K562 (cell line): Measurements from ENCODE around the gene SDE2. TPM values are rescaled to one million over a fixed set of nuclear protein-coding genes. Genes with fewer than 3 reads are reported as not detected.

Experiments
- DIDO1 ChIP-seq: fragments of 450-650 bp; IDR thresholded peaks from 2 replicates; pipeline ENCODE4 v1.6.1; 2016; ENCODE audit warnings: low read depth, missing biosample characterization, missing genetic modification characterization
- DLX4 ChIP-seq: fragments of 250-450 bp; sonication (Bioruptor Pico); IDR thresholded peaks from 2 replicates; pipeline ENCODE4 v1.6.1; 2021; ENCODE audit warnings: mild to moderate bottlenecking
- ELF1 ChIP-seq: fragments of 200-800 bp; sonication (Bioruptor generic); IDR thresholded peaks from 2 replicates; pipeline ENCODE4 v1.6.1; 2016; ENCODE audit warnings: missing genetic modification characterization, missing compliant biosample characterization
- GTF2E2 ChIP-seq: fragments of 200-800 bp; sonication (Bioruptor generic); IDR thresholded peaks from 2 replicates; pipeline ENCODE4 v1.6.1; 2016; ENCODE audit warnings: missing genetic modification characterization, missing compliant biosample characterization
- HNRNPUL1 ChIP-seq: fragments of 200-400 bp; formaldehyde crosslinking; IDR thresholded peaks from 2 replicates; pipeline ENCODE4 v1.6.1; 2017; ENCODE audit warnings: low read length
- ILK ChIP-seq: fragments of 450-650 bp; IDR thresholded peaks from 2 replicates; pipeline ENCODE4 v1.6.1; 2016; ENCODE audit warnings: missing genetic modification characterization, low read depth, mild to moderate bottlenecking, missing compliant biosample characterization, moderate library complexity, borderline replicate concordance
- NUFIP1 ChIP-seq: fragments of 450-650 bp; IDR thresholded peaks from 2 replicates; pipeline ENCODE4 v1.6.1; 2018; ENCODE audit not compliant: partially characterized antibody
- RAD21 ChIP-seq, 2 experiments: fragments of 250-450 bp in 1 of 2; fragments of 450-650 bp in 1 of 2; sonication (Bioruptor Pico) in 1 of 2; formaldehyde crosslinking in 1 of 2; IDR thresholded peaks in 1 of 2; conservative IDR thresholded peaks in 1 of 2; 2 replicates each; pipeline versions ENCODE4 v1.4.0 to v1.8.0; 2020 to 2022; ENCODE audit warnings: mild to moderate bottlenecking in 2 of 2, moderate library complexity in 1 of 2
- SAP30 ChIP-seq: fragments of 200-600 bp; sonication (generic); IDR thresholded peaks from 2 replicates; pipeline ENCODE4 v1.6.1; 2012; ENCODE audit warnings: borderline replicate concordance, low read depth, mild to moderate bottlenecking, moderate library complexity, low read length, control low read depth, inconsistent platforms; ENCODE audit not compliant: insufficient read depth, poor library complexity, severe bottlenecking
- SMARCE1 ChIP-seq: fragments of 450-650 bp; IDR thresholded peaks from 2 replicates; pipeline ENCODE4 v1.7.1; 2016; ENCODE audit warnings: mild to moderate bottlenecking
- TRIM24 ChIP-seq, 2 experiments: fragments of 450-650 bp; IDR thresholded peaks; 2 replicates each; pipeline ENCODE4 v1.6.1; 2016
- YY1 ChIP-seq, 3 experiments: IDR thresholded peaks; 2 replicates each; pipeline ENCODE4 v1.6.1; 2011; ENCODE audit warnings: low read length in 2 of 3, mild to moderate bottlenecking in 2 of 3, moderate library complexity in 2 of 3, borderline replicate concordance in 1 of 3, control low read depth in 1 of 3, low read depth in 1 of 3; ENCODE audit not compliant: insufficient read depth in 3 of 3, insufficient replicate concordance in 2 of 3, control insufficient read depth in 1 of 3, insufficient read length in 1 of 3; ENCODE audit errors: extremely low read depth in 1 of 3
- ZBTB12 ChIP-seq: fragments of 250-450 bp; sonication (Bioruptor Pico); IDR thresholded peaks from 2 replicates; pipeline ENCODE4 v1.4.0; 2020
- ZNF124 ChIP-seq: sonication (generic); formaldehyde crosslinking; IDR thresholded peaks from 2 replicates; pipeline ENCODE4 v1.8.1; 2022; ENCODE audit warnings: missing genetic modification reagents
- ZNF253 ChIP-seq: fragments of 250-450 bp; sonication (Bioruptor Pico); conservative IDR thresholded peaks from 2 replicates; pipeline ENCODE4 v1.6.1; 2021; ENCODE audit warnings: mild to moderate bottlenecking
- ZNF561 ChIP-seq: fragments of 450-650 bp; formaldehyde crosslinking; conservative IDR thresholded peaks from 2 replicates; pipeline ENCODE4 v1.4.0; 2020; ENCODE audit warnings: mild to moderate bottlenecking, moderate library complexity
- polyA plus RNA-seq, 8 experiments: library from polyadenylated mRNA; depleted of rRNA in 4 of 8; stranded (reverse) in 5 of 8; unstranded in 3 of 8; fragments of >200 nt; fragmentation: Nextera tagmentation in 2 of 8; fragmentation: Illumina TruSeq in 1 of 8; extraction: Ambion mirVana in 2 of 8; extraction: Trizol in 1 of 8; gene quantifications; 2 replicates each; pipeline versions ENCODE4 v1.2.1 to v1.2.3, GENCODE V29; 2011 to 2014; ENCODE audit warnings: inconsistent platforms in 1 of 8, missing spikeins in 1 of 8
- total RNA-seq, 7 experiments: library from RNA; depleted of rRNA in 6 of 7; stranded (reverse); fragments of >200 nt in 6 of 7; fragmentation: Illumina TruSeq in 2 of 7; extraction: Trizol in 2 of 7; gene quantifications; 2 replicates each; pipeline versions ENCODE4 v1.2.1 to v1.2.3, GENCODE V29; 2011 to 2021; ENCODE audit warnings: low replicate concordance in 1 of 7
- TF ChIP-seq, protein P1 (sequence below): sonication (generic); formaldehyde crosslinking; IDR thresholded peaks from 2 replicates; pipeline ENCODE4 v1.8.0; 2022; ENCODE audit warnings: mild to moderate bottlenecking, missing genetic modification reagents, borderline replicate concordance
- TF ChIP-seq, protein P2 (sequence below): fragments of 450-650 bp; IDR thresholded peaks from 2 replicates; pipeline ENCODE4 v1.6.1; 2016
- TF ChIP-seq, protein P3 (sequence below), 2 experiments: fragments of 450-650 bp; IDR thresholded peaks; 2 replicates each; pipeline ENCODE4 v1.6.1; 2016

The SDE2 gene
- total and polyA plus RNA-seq, 9 of the 15 experiments (the other 6 are each of a cell fraction or from before 2014, with no cell fraction given), result 14.3 to 62.3 (median 46.0) TPM

- TF ChIP-seq SAP30, result peak; percentile 50
- TF ChIP-seq ZNF124 (CRISPR knock-in tag), result no peak
- TF ChIP-seq ILK, result no peak
- peak; percentile 54 for TF ChIP-seq ELF1 (tag)
- no peak for TF ChIP-seq NUFIP1
- TF ChIP-seq HNRNPUL1, result no peak
- TF ChIP-seq, protein P1, sequence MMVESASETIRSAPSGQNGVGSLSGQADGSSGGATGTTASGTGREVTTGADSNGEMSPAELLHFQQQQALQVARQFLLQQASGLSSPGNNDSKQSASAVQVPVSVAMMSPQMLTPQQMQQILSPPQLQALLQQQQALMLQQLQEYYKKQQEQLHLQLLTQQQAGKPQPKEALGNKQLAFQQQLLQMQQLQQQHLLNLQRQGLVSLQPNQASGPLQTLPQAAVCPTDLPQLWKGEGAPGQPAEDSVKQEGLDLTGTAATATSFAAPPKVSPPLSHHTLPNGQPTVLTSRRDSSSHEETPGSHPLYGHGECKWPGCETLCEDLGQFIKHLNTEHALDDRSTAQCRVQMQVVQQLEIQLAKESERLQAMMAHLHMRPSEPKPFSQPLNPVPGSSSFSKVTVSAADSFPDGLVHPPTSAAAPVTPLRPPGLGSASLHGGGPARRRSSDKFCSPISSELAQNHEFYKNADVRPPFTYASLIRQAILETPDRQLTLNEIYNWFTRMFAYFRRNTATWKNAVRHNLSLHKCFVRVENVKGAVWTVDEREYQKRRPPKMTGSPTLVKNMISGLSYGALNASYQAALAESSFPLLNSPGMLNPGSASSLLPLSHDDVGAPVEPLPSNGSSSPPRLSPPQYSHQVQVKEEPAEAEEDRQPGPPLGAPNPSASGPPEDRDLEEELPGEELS, result no peak
- TF ChIP-seq YY1 (IDR thresholded peaks at IDR 0.05; ENCODE audit: borderline replicate concordance in 1 of 3, control insufficient read depth in 1 of 3, extremely low read depth in 1 of 3, insufficient read depth in 3 of 3, insufficient read length in 1 of 3, insufficient replicate concordance in 2 of 3, low read depth in 1 of 3, low read length in 2 of 3), result peak in 1 of 3 experiments; percentile 2
- TF ChIP-seq DIDO1 (tag), result 0 out of 2 replicates have a peak, but pooled peaks have one; percentile 16
- TF ChIP-seq ZBTB12, result peak; percentile 37; the same call in 1 of the 2 replicates
- no peak for TF ChIP-seq SMARCE1
- TF ChIP-seq, protein P2, sequence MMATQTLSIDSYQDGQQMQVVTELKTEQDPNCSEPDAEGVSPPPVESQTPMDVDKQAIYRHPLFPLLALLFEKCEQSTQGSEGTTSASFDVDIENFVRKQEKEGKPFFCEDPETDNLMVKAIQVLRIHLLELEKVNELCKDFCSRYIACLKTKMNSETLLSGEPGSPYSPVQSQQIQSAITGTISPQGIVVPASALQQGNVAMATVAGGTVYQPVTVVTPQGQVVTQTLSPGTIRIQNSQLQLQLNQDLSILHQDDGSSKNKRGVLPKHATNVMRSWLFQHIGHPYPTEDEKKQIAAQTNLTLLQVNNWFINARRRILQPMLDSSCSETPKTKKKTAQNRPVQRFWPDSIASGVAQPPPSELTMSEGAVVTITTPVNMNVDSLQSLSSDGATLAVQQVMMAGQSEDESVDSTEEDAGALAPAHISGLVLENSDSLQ, result peak; percentile 82
- TF ChIP-seq DLX4 (CRISPR knock-in tag), result no peak
- TF ChIP-seq RAD21 (CRISPR knock-in tag; conservative IDR thresholded peaks at IDR 0.05 in 1 of 2, IDR thresholded peaks at IDR 0.05 in 1 of 2), result 0 out of 4 replicates have a peak, but pooled peaks have one; percentile 2 to 15
- no peak for TF ChIP-seq ZNF253
- TF ChIP-seq, protein P3, sequence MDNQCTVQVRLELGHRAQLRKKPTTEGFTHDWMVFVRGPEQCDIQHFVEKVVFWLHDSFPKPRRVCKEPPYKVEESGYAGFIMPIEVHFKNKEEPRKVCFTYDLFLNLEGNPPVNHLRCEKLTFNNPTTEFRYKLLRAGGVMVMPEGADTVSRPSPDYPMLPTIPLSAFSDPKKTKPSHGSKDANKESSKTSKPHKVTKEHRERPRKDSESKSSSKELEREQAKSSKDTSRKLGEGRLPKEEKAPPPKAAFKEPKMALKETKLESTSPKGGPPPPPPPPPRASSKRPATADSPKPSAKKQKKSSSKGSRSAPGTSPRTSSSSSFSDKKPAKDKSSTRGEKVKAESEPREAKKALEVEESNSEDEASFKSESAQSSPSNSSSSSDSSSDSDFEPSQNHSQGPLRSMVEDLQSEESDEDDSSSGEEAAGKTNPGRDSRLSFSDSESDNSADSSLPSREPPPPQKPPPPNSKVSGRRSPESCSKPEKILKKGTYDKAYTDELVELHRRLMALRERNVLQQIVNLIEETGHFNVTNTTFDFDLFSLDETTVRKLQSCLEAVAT (IDR thresholded peaks at IDR 0.05), result peak in 1 of 2 experiments; percentile 11; a peak in 1 of 4 replicates
- TF ChIP-seq TRIM24 (IDR thresholded peaks at IDR 0.05), result no peak
- no peak for TF ChIP-seq ZNF561 (CRISPR knock-in tag)
- peak; percentile 76 for TF ChIP-seq GTF2E2 (tag)
- TF ChIP-seq, all 486 proteins: peak for 44
These were observed 782 bp upstream of the SDE2 start (continued) for GRCh38 chr1:225999912-226000337.
